Stimulated activated CD4-positive, alpha-beta T cell treated with anti-CD3 and anti-CD28 coated beads, Interleukin-1b, Interleukin-23, amount 100 ng/mL, for 24 hours (primary cell): ENCODE measurements around the gene PIEZO1.

Experiments
- DNase-seq, 4 experiments: peaks; one replicate each; pipeline ENCODE4 v3.0.0-alpha.2; 2020; ENCODE audit warnings: low read depth in 4 of 4, low spot score in 1 of 4

The PIEZO1 gene

DNA sequence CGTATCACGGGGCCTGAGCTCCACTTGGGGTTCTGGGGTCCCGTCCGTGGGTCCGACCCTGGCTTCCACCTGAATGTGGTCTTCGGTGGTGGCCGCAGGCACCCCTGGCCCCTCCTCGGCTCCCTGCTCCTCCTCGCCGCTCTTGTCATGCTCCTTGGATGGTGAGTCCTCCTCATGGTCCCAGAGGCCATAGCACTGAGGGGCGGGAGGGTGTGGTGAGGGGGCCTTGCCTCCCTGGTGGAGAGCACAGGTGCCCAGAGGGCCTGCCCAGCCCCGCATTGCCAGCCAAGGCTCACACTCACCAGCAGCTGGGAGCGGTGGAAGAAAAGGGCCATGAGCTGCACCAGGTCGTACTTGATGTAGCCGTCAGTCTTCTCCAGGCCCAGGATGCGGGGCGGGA, 63.8 kb downstream of the PIEZO1 start:
- no peak for DNase-seq

GRCh38 chr16:88720396-88720970, 64.5 kb downstream of the PIEZO1 start:
- no peak for DNase-seq

- no peak for DNase-seq
Observed at GRCh38 chr16:88719933-88720296, 65.1 kb downstream of the PIEZO1 start.

DNA sequence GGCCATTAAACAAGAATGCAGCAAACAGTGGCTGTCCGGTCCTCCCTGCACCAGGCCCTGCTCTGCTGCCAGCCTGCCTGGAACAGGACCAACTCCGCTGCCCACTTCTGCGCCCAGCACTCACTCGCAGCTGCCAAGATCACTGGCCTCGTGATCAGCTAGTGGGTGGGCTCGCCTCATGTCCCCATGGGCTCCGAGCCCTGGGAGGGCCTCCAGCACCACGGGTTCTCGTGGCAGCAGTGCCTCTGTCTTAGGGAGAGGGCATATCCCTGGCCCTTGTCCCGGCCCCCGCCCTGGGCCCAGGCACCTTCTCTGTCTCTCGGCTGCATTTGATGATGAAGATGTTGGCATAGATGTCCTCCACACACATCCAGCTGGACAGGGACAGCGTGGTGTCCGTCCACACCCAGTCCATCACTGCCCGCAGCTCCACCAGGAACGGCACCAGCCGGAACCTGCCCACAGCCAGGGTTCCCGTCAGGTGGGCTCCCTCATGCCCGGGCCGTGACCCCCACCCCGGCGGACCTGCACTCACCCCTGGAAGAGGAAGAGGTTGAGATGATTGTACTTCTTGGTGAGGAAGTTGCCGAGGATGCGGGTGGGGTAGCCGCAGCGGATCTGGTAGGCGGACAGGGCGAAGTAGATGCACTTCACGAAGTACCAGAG, 65.6 kb downstream of the PIEZO1 start:
- no peak for DNase-seq

GRCh38 chr16:88718178-88718577, 66.8 kb downstream of the PIEZO1 start:
- no peak for DNase-seq

DNA sequence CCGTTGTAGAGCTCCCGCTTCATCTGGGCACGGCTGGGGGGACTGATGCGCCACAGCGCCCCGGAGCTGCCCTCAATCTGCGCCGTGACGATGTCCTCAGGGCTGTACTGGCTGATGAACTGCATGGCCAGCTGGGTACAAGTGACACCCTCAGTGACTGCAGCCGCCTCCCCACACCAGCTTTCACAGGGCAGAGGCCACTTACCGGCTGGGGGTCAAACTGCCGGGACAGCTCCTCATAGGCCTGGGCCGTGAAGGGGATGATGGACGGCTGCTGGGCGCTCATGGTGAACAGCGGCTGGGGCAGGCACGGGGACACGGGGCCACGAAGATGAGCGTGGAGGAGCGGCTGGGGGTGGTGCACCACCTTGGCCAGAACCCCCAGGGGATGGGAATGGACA, 68.4 kb downstream of the PIEZO1 start:
- DNase-seq, result no peak

DNA sequence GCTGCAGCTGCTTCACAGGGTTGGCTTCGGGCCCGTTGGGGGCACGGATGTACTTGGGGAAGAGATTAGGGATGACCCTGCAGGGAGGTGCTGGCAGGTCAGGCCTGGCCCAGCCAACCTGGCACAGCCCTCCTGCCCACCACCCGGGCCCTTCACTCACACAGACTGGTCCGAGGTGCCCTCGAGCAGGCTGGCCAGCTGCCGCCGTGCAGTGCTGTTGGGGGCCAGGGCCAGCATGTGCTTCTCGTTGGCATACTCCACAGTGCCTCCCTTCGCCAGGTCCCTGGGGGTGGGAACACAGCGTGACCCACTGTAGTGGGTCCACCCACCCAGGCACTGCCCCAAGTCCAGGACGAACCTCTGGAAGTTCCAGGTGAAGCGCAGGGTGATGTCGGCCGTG, 68.8 kb downstream of the PIEZO1 start:
- no peak for DNase-seq

DNA sequence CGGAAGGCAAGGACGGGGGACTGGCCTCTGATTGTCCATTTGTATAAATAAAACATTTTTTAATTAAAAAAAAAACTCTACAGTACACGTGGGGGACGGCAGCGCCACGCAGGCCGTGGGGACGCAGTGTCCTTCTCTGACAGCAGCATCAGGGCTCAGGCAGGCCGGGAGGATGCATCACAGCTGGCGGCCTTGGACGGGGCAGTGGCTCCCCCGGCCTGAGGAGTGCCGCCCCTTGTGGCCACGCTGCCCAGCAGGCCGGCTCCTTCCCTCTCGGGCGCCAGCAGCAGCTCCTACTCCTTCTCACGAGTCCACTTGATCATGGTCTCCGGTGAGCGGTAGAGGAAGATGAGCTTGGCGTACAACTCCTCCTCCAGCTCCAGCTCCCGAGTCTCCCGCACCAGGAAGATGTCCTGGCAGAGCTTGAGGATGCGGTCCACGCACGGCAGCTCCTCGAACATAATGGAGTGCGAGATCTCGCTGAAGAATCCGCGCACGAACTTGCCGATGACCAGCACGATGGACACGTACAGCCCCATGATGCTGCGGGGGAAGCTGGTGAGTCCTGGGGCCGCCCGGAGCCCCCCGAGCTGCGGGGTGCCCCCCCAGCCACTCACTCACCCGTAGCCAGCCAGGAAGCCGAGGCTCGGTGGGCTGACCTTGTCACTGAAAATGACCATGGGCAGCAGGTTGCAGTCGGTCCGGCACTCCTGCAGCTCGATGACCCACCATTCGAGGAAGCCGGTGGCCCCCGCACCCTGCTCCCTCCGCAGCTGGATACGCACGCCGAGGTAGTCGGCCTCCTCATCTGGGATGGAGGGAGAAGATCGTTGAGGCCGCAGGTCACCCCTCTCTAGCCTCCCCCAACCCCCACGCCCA, 69.5 kb downstream of the PIEZO1 start:
- DNase-seq, result no peak

DNA sequence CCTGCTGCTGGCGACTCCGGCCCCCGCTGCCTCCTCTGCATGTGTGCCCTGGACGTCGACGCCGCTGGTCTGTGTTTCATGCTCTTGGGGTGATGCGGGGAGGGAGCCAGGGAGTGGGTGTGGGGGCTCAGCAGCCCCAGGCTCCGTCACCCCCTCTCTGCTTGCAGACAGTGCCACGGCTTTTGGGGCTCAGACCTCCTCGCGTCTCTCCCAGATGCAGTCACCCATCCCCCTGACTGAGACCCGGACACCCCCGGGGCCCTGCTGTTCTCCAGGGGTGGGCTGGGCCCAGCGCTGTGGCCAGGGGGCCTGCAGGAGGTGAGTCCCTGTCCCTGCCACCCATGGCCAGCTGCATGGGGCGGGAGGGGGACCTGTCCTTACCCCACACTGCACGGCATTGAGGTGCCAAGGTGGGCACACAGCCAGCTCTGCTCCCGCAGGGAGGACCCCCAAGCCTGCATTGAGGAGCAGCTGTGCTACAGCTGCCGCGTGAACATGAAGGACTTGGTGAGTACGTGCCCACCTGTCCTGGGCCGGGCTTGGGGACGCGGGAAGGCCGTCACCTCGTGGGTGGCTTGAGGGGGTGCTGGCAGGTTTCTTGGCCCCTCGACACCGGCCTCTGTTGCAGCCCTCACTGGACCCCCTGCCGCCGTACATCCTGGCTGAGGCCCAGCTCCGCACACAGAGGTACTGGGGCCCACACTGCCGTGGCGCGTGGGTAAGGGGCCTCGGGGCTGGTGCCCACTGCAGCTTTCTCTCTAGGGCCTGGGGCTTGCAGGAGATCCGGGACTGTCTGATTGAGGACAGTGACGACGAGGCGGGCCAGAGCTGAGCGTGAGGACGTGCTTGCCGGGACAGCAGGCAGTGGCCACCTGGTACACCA, 70.4 kb downstream of the PIEZO1 start:
- no peak for DNase-seq

GRCh38 chr16:88713568-88714419, 71.2 kb downstream of the PIEZO1 start:
- no peak for DNase-seq

DNA sequence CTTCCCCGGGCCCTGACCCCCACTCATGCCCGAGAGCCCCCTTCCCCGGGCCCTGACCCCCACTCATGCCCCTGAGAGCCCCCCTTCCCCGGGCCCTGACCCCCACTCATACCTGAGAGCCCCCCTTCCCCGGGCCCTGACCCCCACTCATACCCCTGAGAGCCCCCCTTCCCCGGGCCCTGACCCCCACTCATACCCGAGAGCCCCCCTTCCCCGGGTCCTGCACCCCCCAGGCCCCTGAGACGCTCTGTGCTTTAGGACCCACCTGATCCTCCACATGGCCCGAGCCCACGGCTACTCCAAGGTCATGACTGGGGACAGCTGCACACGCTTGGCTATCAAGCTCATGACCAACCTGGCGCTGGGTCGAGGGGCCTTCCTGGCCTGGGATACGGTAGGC, 72.0 kb downstream of the PIEZO1 start:
- no peak for DNase-seq

DNA sequence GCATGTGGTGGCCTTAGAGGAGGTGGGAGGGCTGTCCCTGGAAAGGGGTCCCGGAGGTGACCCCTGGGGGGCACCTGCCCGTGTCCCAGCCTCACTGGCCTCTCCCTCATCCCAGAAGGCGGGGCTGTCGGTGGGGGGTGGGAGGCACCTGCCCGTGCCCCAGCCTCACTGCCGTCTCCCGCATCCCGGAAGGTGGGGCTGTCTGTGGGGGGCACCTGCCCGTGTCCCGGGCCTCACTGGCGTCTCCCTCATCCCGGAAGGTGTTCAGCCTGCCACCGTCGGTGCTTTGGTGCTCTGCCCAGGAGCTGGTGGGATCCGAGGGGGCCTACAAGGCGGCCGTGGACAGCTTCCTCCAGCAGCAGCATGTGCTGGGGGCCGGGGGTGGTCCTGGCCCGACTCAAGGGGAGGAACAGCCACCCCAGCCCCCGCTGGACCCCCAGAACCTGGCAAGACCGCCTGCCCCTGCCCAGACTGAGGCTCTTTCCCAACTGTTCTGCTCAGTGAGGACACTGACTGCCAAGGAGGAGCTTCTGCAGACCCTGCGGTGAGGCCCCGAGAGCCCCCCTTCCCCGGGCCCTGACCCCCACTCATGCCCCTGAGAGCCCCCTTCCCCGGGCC, 72.5 kb downstream of the PIEZO1 start:
- no peak for DNase-seq

DNA sequence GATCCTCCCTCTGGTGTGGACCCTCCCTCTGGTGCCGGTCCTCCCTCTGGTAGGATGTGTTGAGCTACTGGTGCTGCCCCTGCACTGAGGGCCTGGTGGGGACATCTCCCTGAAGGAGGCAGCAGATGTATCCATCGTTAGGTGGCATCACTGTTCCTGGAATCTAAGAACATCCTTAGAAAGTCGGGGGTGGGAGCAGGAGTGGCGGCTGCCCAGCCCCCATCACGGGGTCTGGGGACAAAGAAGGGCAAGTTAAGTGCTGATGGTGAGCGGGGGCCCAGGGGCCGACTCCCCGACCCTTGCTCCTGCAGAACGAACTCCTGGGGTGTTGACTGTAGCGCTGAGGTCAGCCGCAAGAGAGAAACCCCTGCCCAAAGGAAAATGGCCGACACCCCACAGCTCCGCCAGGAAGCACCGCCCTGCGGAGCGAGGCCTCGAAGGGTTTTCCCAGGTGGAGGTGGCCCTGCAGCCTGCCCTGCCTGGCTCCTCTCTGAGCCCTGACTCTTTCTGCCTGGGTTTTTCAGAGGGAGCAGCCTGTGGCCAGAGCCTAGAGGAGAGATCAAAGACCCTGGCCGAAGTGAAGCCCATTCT, 73.2 kb downstream of the PIEZO1 start:
- DNase-seq, result no peak

DNA sequence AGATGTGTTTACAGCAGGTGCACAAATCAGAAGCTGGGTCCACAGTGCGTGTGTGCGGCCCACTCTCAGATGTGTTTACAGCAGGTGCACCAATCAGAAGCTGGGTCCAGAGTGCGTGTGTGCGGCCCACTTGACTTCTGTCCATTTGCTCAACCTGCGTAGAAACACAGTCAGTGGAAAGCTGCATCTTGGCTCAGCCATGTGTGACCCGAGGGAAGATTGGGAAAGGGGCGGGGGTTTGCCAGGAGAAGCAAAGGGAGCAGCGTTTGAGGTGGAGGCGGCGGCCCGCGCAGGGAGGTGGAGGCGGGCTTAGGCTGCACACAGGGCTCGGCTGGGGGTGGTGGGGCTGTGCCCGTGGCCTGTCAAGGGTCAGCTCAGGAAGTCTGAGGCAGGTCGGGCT, 74.5 kb downstream of the PIEZO1 start:
- DNase-seq, result no peak

DNA sequence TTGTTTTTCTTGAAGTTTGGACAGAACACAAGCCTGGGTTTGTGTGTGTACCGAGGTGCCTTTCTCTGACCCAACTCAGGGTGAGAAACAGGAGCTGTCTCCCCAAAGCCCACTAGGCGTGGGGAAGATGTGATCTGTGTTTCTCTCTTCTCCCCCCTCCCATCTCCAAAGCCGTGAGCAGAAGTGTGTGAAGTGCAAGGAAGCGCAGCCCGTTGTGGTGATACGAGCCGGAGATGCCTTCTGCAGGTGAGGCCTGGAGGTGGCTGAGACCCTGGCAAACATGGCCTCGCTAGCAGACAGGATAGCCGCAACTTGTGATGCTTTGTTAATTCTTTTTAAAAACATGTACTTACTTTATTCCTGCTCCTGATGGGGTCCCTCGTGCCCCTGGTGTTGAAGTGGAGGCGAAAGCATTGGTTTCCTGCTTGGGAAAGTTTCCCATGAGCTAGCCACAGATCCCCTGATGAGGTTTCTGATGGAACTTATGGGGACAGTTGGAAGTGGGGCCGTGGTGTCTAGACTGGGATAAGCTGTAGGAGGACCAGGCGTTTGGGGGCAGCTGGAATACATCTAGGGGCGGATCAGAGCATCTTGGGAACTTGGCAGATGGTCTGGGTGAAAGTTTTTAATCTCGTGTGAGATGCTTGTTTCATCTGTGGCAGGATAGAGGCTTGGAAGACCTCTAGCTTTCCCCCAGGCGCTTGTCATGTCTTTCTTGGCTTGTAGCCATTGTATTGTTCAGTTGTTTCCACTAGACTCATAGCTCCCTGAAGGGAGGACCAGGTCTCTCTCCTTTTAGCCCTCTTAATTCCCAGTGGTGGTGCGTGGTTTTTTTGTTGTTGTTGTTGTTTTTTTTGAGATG, 77.8 kb downstream of the PIEZO1 start:
- no peak for DNase-seq

DNA sequence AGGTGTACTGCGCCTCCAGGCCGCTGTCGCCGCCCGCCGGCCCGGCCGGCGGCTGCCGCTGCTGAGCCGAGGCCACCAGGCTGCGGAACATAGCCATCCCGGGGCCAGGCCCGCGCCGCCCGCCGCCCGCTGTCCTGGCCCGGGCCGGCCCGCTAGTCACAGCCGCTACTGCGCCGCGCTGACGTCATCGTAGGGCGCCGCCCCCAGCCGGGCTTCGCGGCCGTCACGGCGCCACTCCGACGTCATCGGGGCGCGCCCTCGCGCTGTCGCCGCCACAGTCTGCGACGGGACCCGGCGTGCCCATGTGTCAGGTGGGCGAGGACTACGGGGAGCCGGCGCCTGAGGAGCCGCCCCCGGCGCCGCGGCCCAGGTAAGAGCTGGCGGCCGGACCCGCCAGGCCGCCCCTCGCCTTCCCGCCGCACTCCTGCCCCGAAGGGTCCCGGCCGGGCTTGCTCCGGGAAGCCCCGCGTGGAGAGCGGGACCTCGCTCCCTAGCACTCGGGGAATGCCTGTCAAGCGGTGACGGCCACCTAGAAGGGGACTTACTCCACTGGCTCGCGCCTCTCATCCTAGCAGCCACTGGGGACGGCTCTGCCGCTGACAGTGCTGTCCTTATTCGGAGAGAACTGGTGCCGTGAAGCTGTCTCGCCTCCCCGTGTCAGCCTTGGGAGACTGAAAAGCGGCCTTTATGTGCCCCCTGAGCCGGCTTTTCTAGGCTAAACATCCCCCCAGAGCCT, 78.6 kb downstream of the PIEZO1 start, which contains the start of the genes CTU2 and RNF166:
TSS of gene CTU2 (plus strand) at position 275 of the 736 bp plus-strand sequence. CDS start at position 303, 28 bp downstream.
TSS of gene RNF166 (minus strand) at position 180 of the 736 bp plus-strand sequence. CDS start at position 97, 83 bp downstream.
- DNase-seq, result peak; percentile 85 to 91 (median 88)

GRCh38 chr16:88705801-88706228, 79.2 kb downstream of the PIEZO1 start:
- no peak for DNase-seq
